ENCODE results near the gene TET3. TPM values are rescaled to one million over a fixed set of nuclear protein-coding genes. Genes with fewer than 3 reads are reported as not detected.

Gene TET3
- total and polyA plus RNA-seq, 9 of the 15 experiments (the other 6 are each of a cell fraction or from before 2014, with no cell fraction given): 0.35 to 16.3 (median 5.5) TPM

DNA sequence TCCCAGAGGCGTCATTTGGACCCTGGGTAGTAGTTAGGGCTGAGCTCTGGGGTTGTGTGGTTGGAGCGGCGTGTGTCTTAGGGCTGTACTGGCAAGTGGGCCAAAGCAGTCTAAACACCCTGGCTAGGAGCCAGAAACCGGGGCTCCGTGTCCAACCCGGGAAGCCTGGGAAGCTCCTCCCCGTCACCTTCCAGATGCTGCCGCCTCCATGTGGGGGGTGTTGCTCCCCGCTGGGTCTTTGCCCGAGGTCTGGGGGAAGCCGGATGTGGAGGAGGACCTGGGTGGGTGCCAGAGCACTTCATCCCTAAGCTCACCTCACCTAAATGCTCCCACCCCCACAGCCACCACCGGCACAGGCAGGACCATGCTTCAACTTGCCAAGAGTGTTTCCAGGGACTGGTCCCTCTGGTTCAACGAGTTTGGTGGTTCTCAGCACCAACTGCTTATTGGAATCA, 25.4 kb downstream of the TET3 start:
- peak overlapping the region; percentile 46 for H3K4me2 ChIP-seq (ENCODE audit: insufficient read depth, low read length)
- peaks cover 83% of the 10 kb centered on the region for H3K79me2 ChIP-seq (ENCODE audit: control insufficient read depth, insufficient read depth, low read length)
- H3K9ac ChIP-seq (ENCODE audit: insufficient read depth in 1 of 2, low read depth in 2 of 2, low read length in 2 of 2): peak overlapping the region; percentile 29 to 83; a peak in 3 of 4 replicates
- H3K9me3 ChIP-seq (replicated peaks; ENCODE audit: control insufficient read depth, insufficient read depth, low read depth, low read length): no peaks in the 10 kb centered on the region
- intact Hi-C loops (cut with micrococcal nuclease) (no loop called here), in situ Hi-C loops (cut with MboI) (no loop called here)
- ATAC-seq (peak; percentile 61), FAIRE-seq (peak; percentile 26), DNase-seq (ENCODE audit: extremely low read depth in 1 of 4, low spot score in 3 of 4) (peak; percentile 65 to 79 (median 72))
- peaks cover 3% of the 10 kb centered on the region for H3K9me1 ChIP-seq (ENCODE audit: control insufficient read depth, insufficient read depth, low read length)
- WGBS (ENCODE audit: insufficient coverage, low coverage, missing lambda C conversion rate): 10% methylated on average over 13 of the region's 13 CpGs
- H3K27ac ChIP-seq (ENCODE audit: extremely low read depth, low read depth, low read length): no peak overlapping the region
- no TSS peak for BruUV-seq (replicated peaks)
- peaks cover 17 to 45% of the 10 kb centered on the region in 2 experiments for H3K4me1 ChIP-seq (replicated peaks in 1 of 2; ENCODE audit: control insufficient read depth in 2 of 2, insufficient read depth in 2 of 2, low read length in 2 of 2)
- CTCF ChIA-PET (ENCODE audit: low intra/inter-chr PET ratio): no interaction called here
- H3K27me3 ChIP-seq (ENCODE audit: control insufficient read depth in 2 of 2, insufficient read depth in 2 of 2, low read length in 2 of 2): no peaks in the 10 kb centered on the region
- H2AFZ ChIP-seq (ENCODE audit: low read depth, low read length): 0 out of 2 replicates have a peak overlapping the region, but pooled peaks have one; percentile 32
- 0 out of 2 replicates have a peak, but pooled peaks cover 4% of the 10 kb centered on the region for H4K20me1 ChIP-seq (replicated peaks; ENCODE audit: control insufficient read depth, insufficient read depth, low read length)
- no peak overlapping the region for H3K4me3 ChIP-seq
- H3K36me3 ChIP-seq (ENCODE audit: control insufficient read depth, insufficient read depth, low read length): peaks cover 24% of the 10 kb centered on the region
- POLR2A ChIA-PET: interaction anchor here (0.6 to 1.7 kb wide), 8 partner anchors 8 to 603 kb away, joined by 3 to 7 read pairs (median 3); no protein-coding TSS in a partner anchor
- TF ChIP-seq PHF21A (IDR thresholded peaks at IDR 0.05; ENCODE audit: borderline replicate concordance, low read depth) (no peak), NEUROD1 (IDR thresholded peaks at IDR 0.05; ENCODE audit: borderline replicate concordance, low read depth, low read length, partially characterized antibody) (peak; percentile 10), LCOR (CRISPR knock-in tag; IDR thresholded peaks at IDR 0.05) (no peak), ZKSCAN1 (IDR thresholded peaks at IDR 0.05; ENCODE audit: low read depth, low read length) (no peak), ZNF431 (CRISPR knock-in tag; IDR thresholded peaks at IDR 0.05) (no peak), EP300 (IDR thresholded peaks at IDR 0.05; ENCODE audit: low read length) (peak; percentile 12; the same call in 1 of the 2 replicates), YBX1 (IDR thresholded peaks at IDR 0.05) (no peak), ZNF584 (CRISPR knock-in tag; IDR thresholded peaks at IDR 0.05; ENCODE audit: low read depth) (no peak), CHD2 (IDR thresholded peaks at IDR 0.05; ENCODE audit: low read depth, low read length) (no peak), NFE2L1 (tag; IDR thresholded peaks at IDR 0.05; ENCODE audit: borderline replicate concordance, low read depth) (no peak), DIDO1 (tag; IDR thresholded peaks at IDR 0.05; ENCODE audit: low read depth) (no peak), MYNN (IDR thresholded peaks at IDR 0.05) (no peak), MYNN (CRISPR knock-in tag; IDR thresholded peaks at IDR 0.05) (no peak), ILK (tag; IDR thresholded peaks at IDR 0.05; ENCODE audit: borderline replicate concordance, low read depth) (no peak), SMARCC2 (IDR thresholded peaks at IDR 0.05; ENCODE audit: low read depth) (no peak), NR2F6 (CRISPR knock-in tag; IDR thresholded peaks at IDR 0.05) (no peak), SAFB2 (IDR thresholded peaks at IDR 0.05; ENCODE audit: borderline replicate concordance, low read depth, low read length, severe bottlenecking) (no peak), EGR1 (conservative IDR thresholded peaks at IDR 0.05) (peak; percentile 82)
- TF ChIP-seq, protein P1, sequence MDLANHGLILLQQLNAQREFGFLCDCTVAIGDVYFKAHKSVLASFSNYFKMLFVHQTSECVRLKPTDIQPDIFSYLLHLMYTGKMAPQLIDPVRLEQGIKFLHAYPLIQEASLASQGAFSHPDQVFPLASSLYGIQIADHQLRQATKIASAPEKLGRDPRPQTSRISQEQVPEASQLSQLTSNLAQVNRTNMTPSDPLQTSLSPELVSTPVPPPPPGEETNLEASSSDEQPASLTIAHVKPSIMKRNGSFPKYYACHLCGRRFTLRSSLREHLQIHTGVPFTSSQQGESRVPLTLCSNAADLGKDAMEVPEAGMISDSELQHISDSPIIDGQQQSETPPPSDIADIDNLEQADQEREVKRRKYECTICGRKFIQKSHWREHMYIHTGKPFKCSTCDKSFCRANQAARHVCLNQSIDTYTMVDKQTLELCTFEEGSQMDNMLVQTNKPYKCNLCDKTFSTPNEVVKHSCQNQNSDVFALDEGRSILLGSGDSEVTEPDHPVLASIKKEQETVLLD (IDR thresholded peaks at IDR 0.05): no peak
- TF ChIP-seq, protein P2, sequence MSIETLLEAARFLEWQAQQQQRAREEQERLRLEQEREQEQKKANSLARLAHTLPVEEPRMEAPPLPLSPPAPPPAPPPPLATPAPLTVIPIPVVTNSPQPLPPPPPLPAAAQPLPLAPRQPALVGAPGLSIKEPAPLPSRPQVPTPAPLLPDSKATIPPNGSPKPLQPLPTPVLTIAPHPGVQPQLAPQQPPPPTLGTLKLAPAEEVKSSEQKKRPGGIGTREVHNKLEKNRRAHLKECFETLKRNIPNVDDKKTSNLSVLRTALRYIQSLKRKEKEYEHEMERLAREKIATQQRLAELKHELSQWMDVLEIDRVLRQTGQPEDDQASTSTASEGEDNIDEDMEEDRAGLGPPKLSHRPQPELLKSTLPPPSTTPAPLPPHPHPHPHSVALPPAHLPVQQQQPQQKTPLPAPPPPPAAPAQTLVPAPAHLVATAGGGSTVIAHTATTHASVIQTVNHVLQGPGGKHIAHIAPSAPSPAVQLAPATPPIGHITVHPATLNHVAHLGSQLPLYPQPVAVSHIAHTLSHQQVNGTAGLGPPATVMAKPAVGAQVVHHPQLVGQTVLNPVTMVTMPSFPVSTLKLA (conservative IDR thresholded peaks at IDR 0.05): 0 out of 4 replicates have a peak, but pooled peaks of 1 of the 2 experiments have one; percentile 27
- TF ChIP-seq, protein P3, sequence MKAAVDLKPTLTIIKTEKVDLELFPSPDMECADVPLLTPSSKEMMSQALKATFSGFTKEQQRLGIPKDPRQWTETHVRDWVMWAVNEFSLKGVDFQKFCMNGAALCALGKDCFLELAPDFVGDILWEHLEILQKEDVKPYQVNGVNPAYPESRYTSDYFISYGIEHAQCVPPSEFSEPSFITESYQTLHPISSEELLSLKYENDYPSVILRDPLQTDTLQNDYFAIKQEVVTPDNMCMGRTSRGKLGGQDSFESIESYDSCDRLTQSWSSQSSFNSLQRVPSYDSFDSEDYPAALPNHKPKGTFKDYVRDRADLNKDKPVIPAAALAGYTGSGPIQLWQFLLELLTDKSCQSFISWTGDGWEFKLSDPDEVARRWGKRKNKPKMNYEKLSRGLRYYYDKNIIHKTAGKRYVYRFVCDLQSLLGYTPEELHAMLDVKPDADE (conservative IDR thresholded peaks at IDR 0.05; ENCODE audit: control insufficient read depth, low read depth, low read length): no peak

Measured in K562 (cell line).